A549 (cell line): ENCODE data around the gene ARHGAP35. TPM values are rescaled to one million over a fixed set of nuclear protein-coding genes. Genes with fewer than 3 reads are reported as not detected.

ENCODE experiments used
- ATAC-seq, 2 experiments: fragments of 200-7000 bp in 1 of 2; fragments of >200 bp in 1 of 2; cut with Nextera tagmentation in 1 of 2; cut with Tn5 transposase in 1 of 2; 3 replicates each; pipeline versions ENCODE4 v1.8.0 to v1.9.1; 2018 to 2020; ENCODE audit warnings: mild to moderate bottlenecking in 1 of 2, moderate library complexity in 1 of 2
- CTCF ChIA-PET: fragments of 300-600 bp; sonication (Branson Sonifier 250); formaldehyde crosslinking; extraction: SDS; loops from one replicate; lab custom pipeline; 2021; ENCODE audit warnings: antibody characterized with exemption, inconsistent platforms; lab: Yijun Ruan, JAX
- POLR2A ChIA-PET: fragments of 350-600 bp; formaldehyde crosslinking; extraction: SDS; loops from one replicate; lab custom pipeline; 2021; ENCODE audit warnings: antibody characterized with exemption, inconsistent platforms; lab: Yijun Ruan, JAX
- DNase-seq, 2 experiments: peaks; one replicate each; pipeline versions ENCODE4 v3.0.0 to v3.0.0-alpha.2; 2011 to 2016; ENCODE audit warnings: low read depth in 1 of 2, low spot score in 1 of 2
- FAIRE-seq: peaks from 2 replicates; lab custom pipeline; 2011; peaks lifted over from hg19 to GRCh38; lab: Jason Lieb, UNC
- H3K27ac ChIP-seq, 2 experiments: fragments of >200 bp; sonication (Bioruptor Twin); formaldehyde crosslinking; 3 replicates each; pipeline ENCODE4 v1.5.1; 2016 to 2017
- H3K4me1 ChIP-seq: fragments of >200 bp; sonication (Bioruptor Twin); formaldehyde crosslinking; 3 replicates; pipeline ENCODE4 v1.6.1; 2016
- H3K4me2 ChIP-seq: fragments of >200 bp; sonication (Bioruptor Twin); formaldehyde crosslinking; 3 replicates; pipeline ENCODE4 v1.6.1; 2016
- H3K4me3 ChIP-seq: fragments of >200 bp; sonication (Bioruptor Twin); formaldehyde crosslinking; 3 replicates; pipeline ENCODE4 v1.5.1; 2016
- H3K9me3 ChIP-seq: fragments of >200 bp; sonication (Bioruptor Twin); formaldehyde crosslinking; 3 replicates; pipeline ENCODE4 v1.6.1; 2016
- CBX2 ChIP-seq: fragments of 200-600 bp; sonication (generic); IDR thresholded peaks from 2 replicates; pipeline ENCODE4 v1.6.1; 2016; ENCODE audit warnings: low read depth, mild to moderate bottlenecking, borderline replicate concordance
- CBX8 ChIP-seq: fragments of 200-600 bp; sonication (generic); IDR thresholded peaks from 2 replicates; pipeline ENCODE4 v1.6.1; 2016
- CEBPB ChIP-seq, 2 experiments: fragments of >200 bp in 1 of 2; sonication (Bioruptor Twin) in 1 of 2; formaldehyde crosslinking in 1 of 2; IDR thresholded peaks; 2 replicates each; pipeline ENCODE4 v1.6.1; 2012 to 2016
- CHD2 ChIP-seq: fragments of 150-350 bp; IDR thresholded peaks from 2 replicates; pipeline ENCODE4 v1.6.1; 2014; ENCODE audit warnings: low read length; ENCODE audit not compliant: partially characterized antibody
- EHMT2 ChIP-seq: fragments of 200-600 bp; sonication (generic); IDR thresholded peaks from 2 replicates; pipeline ENCODE4 v1.6.1; 2016; ENCODE audit warnings: antibody characterized with exemption, low read depth, mild to moderate bottlenecking, moderate library complexity
- EP300 ChIP-seq, 2 experiments: fragments of >200 bp; sonication (Bioruptor Twin); formaldehyde crosslinking; IDR thresholded peaks; 2 replicates in 1 of 2; 3 replicates in 1 of 2; pipeline ENCODE4 v1.6.1; 2016 to 2017
- FOSB ChIP-seq: fragments of 250-450 bp; sonication (Bioruptor Pico); IDR thresholded peaks from 2 replicates; pipeline ENCODE4 v1.5.0; 2020; ENCODE audit warnings: mild to moderate bottlenecking, moderate library complexity
- FOSL2 ChIP-seq, 2 experiments: fragments of 450-650 bp in 1 of 2; fragments of >200 bp in 1 of 2; sonication (Bioruptor Twin) in 1 of 2; formaldehyde crosslinking; IDR thresholded peaks; 2 replicates each; pipeline versions ENCODE4 v1.5.0 to v1.6.1; 2016 to 2020; ENCODE audit warnings: mild to moderate bottlenecking in 1 of 2, moderate library complexity in 1 of 2
- FOXS1 ChIP-seq: fragments of 250-450 bp; sonication (Bioruptor Pico); IDR thresholded peaks from 2 replicates; pipeline ENCODE4 v1.5.0; 2020; ENCODE audit warnings: mild to moderate bottlenecking, moderate library complexity
- HDAC2 ChIP-seq: fragments of 200-600 bp; sonication (generic); IDR thresholded peaks from 2 replicates; pipeline ENCODE4 v1.6.1; 2016
- HOXB13 ChIP-seq: fragments of 250-450 bp; sonication (Bioruptor Pico); IDR thresholded peaks from 2 replicates; pipeline ENCODE4 v1.5.0; 2020; ENCODE audit warnings: low read depth, mild to moderate bottlenecking, moderate library complexity
- MAZ ChIP-seq: fragments of 150-350 bp; IDR thresholded peaks from 2 replicates; pipeline ENCODE4 v1.6.1; 2014; ENCODE audit warnings: antibody characterized with exemption, low read depth, low read length, borderline replicate concordance
- NPAS2 ChIP-seq: fragments of 250-450 bp; sonication (Bioruptor Pico); IDR thresholded peaks from 2 replicates; pipeline ENCODE4 v1.8.0; 2022; ENCODE audit warnings: mild to moderate bottlenecking, moderate library complexity, borderline replicate concordance
- POLR2A ChIP-seq: IDR thresholded peaks from 2 replicates; pipeline ENCODE4 v1.6.1; 2012; ENCODE audit warnings: mild to moderate bottlenecking, low read length
- RARB ChIP-seq: fragments of 250-450 bp; sonication (Bioruptor Pico); IDR thresholded peaks from 2 replicates; pipeline ENCODE4 v1.8.0; 2021; ENCODE audit warnings: mild to moderate bottlenecking, moderate library complexity
- RCOR1 ChIP-seq: fragments of 150-350 bp; IDR thresholded peaks from 2 replicates; pipeline ENCODE4 v1.6.1; 2014; ENCODE audit warnings: antibody characterized with exemption, low read length, low read depth
- SMC3 ChIP-seq: fragments of >200 bp; sonication (Bioruptor Twin); formaldehyde crosslinking; IDR thresholded peaks from 3 replicates; pipeline ENCODE4 v1.6.1; 2018; ENCODE audit warnings: inconsistent platforms
- TP53 ChIP-seq: fragments of 250-450 bp; sonication (Bioruptor Pico); IDR thresholded peaks from 2 replicates; pipeline ENCODE4 v1.5.0; 2021; ENCODE audit warnings: mild to moderate bottlenecking, moderate library complexity
- ZSCAN20 ChIP-seq: fragments of 250-450 bp; sonication (Bioruptor Pico); IDR thresholded peaks from 2 replicates; pipeline ENCODE4 v1.8.0; 2022; ENCODE audit warnings: mild to moderate bottlenecking, moderate library complexity
- WGBS: methylation state at CpG from one replicate; pipeline ENCODE4 v1.1.6; 2017; ENCODE audit errors: missing lambda C conversion rate; 5-methylcytosine and 5-hydroxymethylcytosine counted together
- polyA plus RNA-seq, 4 experiments: library from polyadenylated mRNA; depleted of rRNA in 3 of 4; stranded (reverse); fragments of >200 nt; fragmentation: RNase III in 1 of 4; extraction: RNeasy Plus Mini Kit Qiagen cat#74134 plus additional on column Dnase treatment in 1 of 4; gene quantifications; 2 replicates in 3 of 4; 3 replicates in 1 of 4; pipeline ENCODE4 v1.2.3, GENCODE V29; 2011 to 2017
- TF ChIP-seq, protein P1 (sequence below): fragments of 200-600 bp; sonication (generic); IDR thresholded peaks from 2 replicates; pipeline ENCODE4 v1.6.1; 2016; ENCODE audit warnings: antibody characterized with exemption, mild to moderate bottlenecking, moderate library complexity
- TF ChIP-seq, protein P2 (sequence below): fragments of 250-450 bp; sonication (Bioruptor Pico); IDR thresholded peaks from 2 replicates; pipeline ENCODE4 v1.5.0; 2020; ENCODE audit warnings: low read depth, mild to moderate bottlenecking, moderate library complexity
- TF ChIP-seq, protein P3 (sequence below): IDR thresholded peaks from 2 replicates; pipeline ENCODE4 v1.6.1; 2012
- TF ChIP-seq, protein P4 (sequence below): IDR thresholded peaks from 2 replicates; pipeline ENCODE4 v1.6.1; 2012; ENCODE audit warnings: low read depth, borderline replicate concordance
- TF ChIP-seq, protein P5 (sequence below): fragments of >200 bp; sonication (Bioruptor Twin); formaldehyde crosslinking; IDR thresholded peaks from 3 replicates; pipeline ENCODE4 v1.6.1; 2016
- TF ChIP-seq, protein P6 (sequence below): fragments of 250-450 bp; sonication (Bioruptor Pico); IDR thresholded peaks from 2 replicates; pipeline ENCODE4 v1.5.0; 2021; ENCODE audit warnings: mild to moderate bottlenecking, moderate library complexity, borderline replicate concordance

The ARHGAP35 gene
- polyA plus RNA-seq, 2 of the 4 experiments (the other 2 are of a cell fraction) = 33.3 to 48.5 TPM

DNA sequence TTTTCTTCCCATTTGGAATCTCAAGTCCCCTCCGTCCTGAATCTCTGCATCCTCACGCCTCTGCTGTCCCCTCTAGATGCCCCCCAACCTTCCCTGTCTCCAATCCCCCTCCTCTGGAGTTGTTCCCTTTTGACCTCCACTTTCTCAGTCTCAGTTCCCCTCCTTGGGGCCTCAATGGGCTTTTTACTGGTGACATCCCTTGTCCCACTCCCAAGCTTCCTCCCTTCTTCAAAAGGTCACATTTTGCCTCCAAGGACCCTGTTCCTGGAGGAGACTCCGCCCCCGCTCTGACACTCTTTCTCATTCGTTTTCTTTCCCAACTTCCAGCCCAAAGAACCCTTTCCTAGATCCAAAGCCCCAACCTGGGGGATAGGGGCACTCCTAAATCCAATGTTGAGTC is 11.2 kb upstream of the ARHGAP35 start:
- H3K9me3 ChIP-seq = no peaks in the 10 kb centered on the region
- DNase-seq = no peak
- ATAC-seq = no peak
- peak overlapping the region; percentile 81 to 93 for H3K27ac ChIP-seq
- peaks cover 9% of the 10 kb centered on the region for H3K4me1 ChIP-seq
- FAIRE-seq = no peak
- 53% methylated on average over 5 of the region's 5 CpGs for WGBS
- POLR2A ChIA-PET = interaction anchor here (1.4 to 1.6 kb wide), 2 partner anchors 9 to 11 kb away, joined by 7 to 9 read pairs; partner anchors contain the start of gene ARHGAP35
- TF ChIP-seq SMC3 = no peak
- TF ChIP-seq, all 56 proteins: peak for 0
- CTCF ChIA-PET = interaction anchor here (0.9 to 44.5 kb wide), 5 partner anchors 9 to 152 kb away, joined by 3 to 1222 read pairs (median 4); no protein-coding TSS in a partner anchor
- H3K4me2 ChIP-seq = peak overlapping the region; percentile 96
- peak overlapping the region; percentile 67 for H3K4me3 ChIP-seq

DNA sequence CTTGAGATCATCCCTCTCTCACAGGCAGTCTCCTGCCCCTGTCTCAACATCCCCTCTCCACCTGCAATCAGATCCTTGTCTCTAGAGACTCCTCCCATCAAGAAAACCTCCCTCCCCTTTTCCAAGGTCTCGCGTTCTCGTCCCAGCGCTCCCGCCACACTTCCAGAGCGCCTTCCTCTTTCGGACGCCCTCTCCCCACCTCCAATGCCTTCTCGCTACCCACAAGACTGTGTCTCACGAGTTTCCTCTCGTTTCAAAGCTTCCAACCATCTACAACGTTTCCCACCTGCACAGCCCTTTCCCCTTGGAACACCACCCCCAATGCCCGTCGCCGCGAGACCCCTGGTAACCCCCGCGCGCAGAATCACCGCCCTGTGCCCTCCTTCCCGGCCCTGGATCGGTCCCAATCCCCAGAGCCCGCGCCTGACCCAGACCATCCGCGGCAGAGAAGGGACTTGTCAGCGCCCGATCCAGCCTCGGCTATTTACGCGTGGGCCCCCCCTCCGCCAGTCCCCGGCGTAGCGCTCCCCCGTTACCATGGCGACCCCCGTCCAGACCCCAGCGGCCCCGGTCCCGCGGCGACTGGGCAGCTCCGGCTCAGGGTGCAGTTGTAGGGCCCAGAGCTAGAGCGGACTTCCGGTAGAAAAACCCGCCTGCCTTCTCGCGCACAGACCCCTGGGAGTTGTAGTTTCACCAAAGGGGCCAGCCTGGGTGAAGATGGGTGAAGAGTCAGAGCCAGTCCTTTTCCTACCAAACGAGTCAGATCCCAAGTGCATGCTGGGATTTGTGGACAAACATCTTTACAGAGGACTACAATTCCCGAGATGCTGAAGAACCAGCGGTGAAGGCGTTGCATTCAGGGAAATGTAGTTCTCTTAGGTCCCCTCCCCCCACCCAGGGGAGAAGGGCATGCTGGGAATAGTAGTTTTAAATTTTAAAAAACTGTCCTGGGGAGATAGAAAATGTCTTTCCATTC is 10.3 kb upstream of the ARHGAP35 start, which contains the start of gene AP2S1:
Gene AP2S1, minus strand, starts transcription at position 619 of the 976 bp plus-strand sequence. Its CDS starts 80 bp downstream, at position 539.
- H3K9me3 ChIP-seq = no peaks in the 10 kb centered on the region
- WGBS = 2% methylated on average over 31 of the region's 53 CpGs
- FAIRE-seq = peak; percentile 99
- POLR2A ChIA-PET = interaction anchor here (1.0 to 1.6 kb wide), 8 partner anchors 9 to 197 kb away, joined by 3 to 9 read pairs (median 5); partner anchors contain the start of genes ARHGAP35 and SLC1A5
- CTCF ChIA-PET = interaction anchor here (0.6 to 44.5 kb wide), 7 partner anchors 10 to 152 kb away, joined by 3 to 1222 read pairs (median 6); no protein-coding TSS in a partner anchor
- H3K4me2 ChIP-seq = peak within 1 kb of the TSS; percentile 96
- DNase-seq = peak; percentile 99
- H3K27ac ChIP-seq = peak within 1 kb of the TSS; percentile 81 to 93
- peak within 1 kb of the TSS; percentile 67 for H3K4me3 ChIP-seq
- peak; percentile 97 to 98 for ATAC-seq
- H3K4me1 ChIP-seq = peaks cover 10% of the 10 kb centered on the region
- TF ChIP-seq HDAC2 (no peak), RARB (CRISPR knock-in tag) (no peak), MAZ (no peak), FOSB (CRISPR knock-in tag) (no peak), FOXS1 (CRISPR knock-in tag) (no peak), TP53 (CRISPR knock-in tag) (no peak), HOXB13 (CRISPR knock-in tag) (no peak), RCOR1 (no peak), CEBPB (IDR thresholded peaks at IDR 0.05) (no peak), CHD2 (peak; percentile 78), ZSCAN20 (CRISPR knock-in tag) (no peak), CBX8 (no peak), EHMT2 (no peak), POLR2A (peak; percentile 79), NPAS2 (no peak), FOSL2 (IDR thresholded peaks at IDR 0.05) (no peak), FOSL2 (CRISPR knock-in tag; IDR thresholded peaks at IDR 0.05) (0 out of 2 replicates have a peak, but pooled peaks have one; percentile 8), EP300 (IDR thresholded peaks at IDR 0.05) (no peak), CBX2 (no peak)
- TF ChIP-seq, protein P1, sequence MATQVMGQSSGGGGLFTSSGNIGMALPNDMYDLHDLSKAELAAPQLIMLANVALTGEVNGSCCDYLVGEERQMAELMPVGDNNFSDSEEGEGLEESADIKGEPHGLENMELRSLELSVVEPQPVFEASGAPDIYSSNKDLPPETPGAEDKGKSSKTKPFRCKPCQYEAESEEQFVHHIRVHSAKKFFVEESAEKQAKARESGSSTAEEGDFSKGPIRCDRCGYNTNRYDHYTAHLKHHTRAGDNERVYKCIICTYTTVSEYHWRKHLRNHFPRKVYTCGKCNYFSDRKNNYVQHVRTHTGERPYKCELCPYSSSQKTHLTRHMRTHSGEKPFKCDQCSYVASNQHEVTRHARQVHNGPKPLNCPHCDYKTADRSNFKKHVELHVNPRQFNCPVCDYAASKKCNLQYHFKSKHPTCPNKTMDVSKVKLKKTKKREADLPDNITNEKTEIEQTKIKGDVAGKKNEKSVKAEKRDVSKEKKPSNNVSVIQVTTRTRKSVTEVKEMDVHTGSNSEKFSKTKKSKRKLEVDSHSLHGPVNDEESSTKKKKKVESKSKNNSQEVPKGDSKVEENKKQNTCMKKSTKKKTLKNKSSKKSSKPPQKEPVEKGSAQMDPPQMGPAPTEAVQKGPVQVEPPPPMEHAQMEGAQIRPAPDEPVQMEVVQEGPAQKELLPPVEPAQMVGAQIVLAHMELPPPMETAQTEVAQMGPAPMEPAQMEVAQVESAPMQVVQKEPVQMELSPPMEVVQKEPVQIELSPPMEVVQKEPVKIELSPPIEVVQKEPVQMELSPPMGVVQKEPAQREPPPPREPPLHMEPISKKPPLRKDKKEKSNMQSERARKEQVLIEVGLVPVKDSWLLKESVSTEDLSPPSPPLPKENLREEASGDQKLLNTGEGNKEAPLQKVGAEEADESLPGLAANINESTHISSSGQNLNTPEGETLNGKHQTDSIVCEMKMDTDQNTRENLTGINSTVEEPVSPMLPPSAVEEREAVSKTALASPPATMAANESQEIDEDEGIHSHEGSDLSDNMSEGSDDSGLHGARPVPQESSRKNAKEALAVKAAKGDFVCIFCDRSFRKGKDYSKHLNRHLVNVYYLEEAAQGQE = peak; percentile 42
- TF ChIP-seq, protein P2, sequence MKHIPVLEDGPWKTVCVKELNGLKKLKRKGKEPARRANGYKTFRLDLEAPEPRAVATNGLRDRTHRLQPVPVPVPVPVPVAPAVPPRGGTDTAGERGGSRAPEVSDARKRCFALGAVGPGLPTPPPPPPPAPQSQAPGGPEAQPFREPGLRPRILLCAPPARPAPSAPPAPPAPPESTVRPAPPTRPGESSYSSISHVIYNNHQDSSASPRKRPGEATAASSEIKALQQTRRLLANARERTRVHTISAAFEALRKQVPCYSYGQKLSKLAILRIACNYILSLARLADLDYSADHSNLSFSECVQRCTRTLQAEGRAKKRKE (CRISPR knock-in tag) = no peak
- TF ChIP-seq, protein P3, sequence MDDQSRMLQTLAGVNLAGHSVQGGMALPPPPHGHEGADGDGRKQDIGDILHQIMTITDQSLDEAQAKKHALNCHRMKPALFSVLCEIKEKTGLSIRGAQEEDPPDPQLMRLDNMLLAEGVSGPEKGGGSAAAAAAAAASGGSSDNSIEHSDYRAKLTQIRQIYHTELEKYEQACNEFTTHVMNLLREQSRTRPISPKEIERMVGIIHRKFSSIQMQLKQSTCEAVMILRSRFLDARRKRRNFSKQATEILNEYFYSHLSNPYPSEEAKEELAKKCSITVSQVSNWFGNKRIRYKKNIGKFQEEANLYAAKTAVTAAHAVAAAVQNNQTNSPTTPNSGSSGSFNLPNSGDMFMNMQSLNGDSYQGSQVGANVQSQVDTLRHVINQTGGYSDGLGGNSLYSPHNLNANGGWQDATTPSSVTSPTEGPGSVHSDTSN = peak; percentile 19; the same call in 1 of the 2 replicates
- TF ChIP-seq, protein P4, sequence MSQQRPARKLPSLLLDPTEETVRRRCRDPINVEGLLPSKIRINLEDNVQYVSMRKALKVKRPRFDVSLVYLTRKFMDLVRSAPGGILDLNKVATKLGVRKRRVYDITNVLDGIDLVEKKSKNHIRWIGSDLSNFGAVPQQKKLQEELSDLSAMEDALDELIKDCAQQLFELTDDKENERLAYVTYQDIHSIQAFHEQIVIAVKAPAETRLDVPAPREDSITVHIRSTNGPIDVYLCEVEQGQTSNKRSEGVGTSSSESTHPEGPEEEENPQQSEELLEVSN = no peak
- TF ChIP-seq, protein P5, sequence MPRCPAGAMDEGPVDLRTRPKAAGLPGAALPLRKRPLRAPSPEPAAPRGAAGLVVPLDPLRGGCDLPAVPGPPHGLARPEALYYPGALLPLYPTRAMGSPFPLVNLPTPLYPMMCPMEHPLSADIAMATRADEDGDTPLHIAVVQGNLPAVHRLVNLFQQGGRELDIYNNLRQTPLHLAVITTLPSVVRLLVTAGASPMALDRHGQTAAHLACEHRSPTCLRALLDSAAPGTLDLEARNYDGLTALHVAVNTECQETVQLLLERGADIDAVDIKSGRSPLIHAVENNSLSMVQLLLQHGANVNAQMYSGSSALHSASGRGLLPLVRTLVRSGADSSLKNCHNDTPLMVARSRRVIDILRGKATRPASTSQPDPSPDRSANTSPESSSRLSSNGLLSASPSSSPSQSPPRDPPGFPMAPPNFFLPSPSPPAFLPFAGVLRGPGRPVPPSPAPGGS = peak; percentile 51; the same call in 1 of the 3 replicates
- TF ChIP-seq, protein P6, sequence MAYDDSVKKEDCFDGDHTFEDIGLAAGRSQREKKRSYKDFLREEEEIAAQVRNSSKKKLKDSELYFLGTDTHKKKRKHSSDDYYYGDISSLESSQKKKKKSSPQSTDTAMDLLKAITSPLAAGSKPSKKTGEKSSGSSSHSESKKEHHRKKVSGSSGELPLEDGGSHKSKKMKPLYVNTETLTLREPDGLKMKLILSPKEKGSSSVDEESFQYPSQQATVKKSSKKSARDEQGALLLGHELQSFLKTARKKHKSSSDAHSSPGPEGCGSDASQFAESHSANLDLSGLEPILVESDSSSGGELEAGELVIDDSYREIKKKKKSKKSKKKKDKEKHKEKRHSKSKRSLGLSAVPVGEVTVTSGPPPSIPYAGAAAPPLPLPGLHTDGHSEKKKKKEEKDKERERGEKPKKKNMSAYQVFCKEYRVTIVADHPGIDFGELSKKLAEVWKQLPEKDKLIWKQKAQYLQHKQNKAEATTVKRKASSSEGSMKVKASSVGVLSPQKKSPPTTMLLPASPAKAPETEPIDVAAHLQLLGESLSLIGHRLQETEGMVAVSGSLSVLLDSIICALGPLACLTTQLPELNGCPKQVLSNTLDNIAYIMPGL (CRISPR knock-in tag) = no peak
